IMR-90 (cell line): ENCODE measurements around the gene ZNF398.

Source experiments
- BHLHE40 ChIP-seq: fragments of 150-350 bp; IDR thresholded peaks from 2 replicates; pipeline ENCODE4 v1.6.1; 2016; ENCODE audit warnings: mild to moderate bottlenecking, low read depth, low read length
- CHD1 ChIP-seq: IDR thresholded peaks from 2 replicates; pipeline ENCODE4 v1.6.1; 2012; ENCODE audit warnings: low read depth, low read length, improper control_type of control experiment
- ELK1 ChIP-seq: fragments of 150-350 bp; IDR thresholded peaks from 2 replicates; pipeline ENCODE4 v1.6.1; 2016; ENCODE audit warnings: low read depth, mild to moderate bottlenecking, low read length, moderate library complexity, borderline replicate concordance
- POLR2A ChIP-seq: IDR thresholded peaks from 2 replicates; pipeline ENCODE4 v1.6.1; 2012; ENCODE audit warnings: mild to moderate bottlenecking, low read depth, low read length
- RAD21 ChIP-seq: IDR thresholded peaks from 2 replicates; pipeline ENCODE4 v1.6.1; 2012; ENCODE audit warnings: low read length, improper control_type of control experiment
- RCOR1 ChIP-seq: IDR thresholded peaks from 2 replicates; pipeline ENCODE4 v1.6.1; 2012; ENCODE audit warnings: mild to moderate bottlenecking, low read length, improper control_type of control experiment; ENCODE audit not compliant: insufficient replicate concordance
- TF ChIP-seq, protein P1 (sequence below): conservative IDR thresholded peaks from 2 replicates; pipeline ENCODE4 v1.5.1; 2012; ENCODE audit warnings: mild to moderate bottlenecking, low read depth, low read length, improper control_type of control experiment
- TF ChIP-seq, protein P2 (sequence below): fragments of 150-350 bp; IDR thresholded peaks from 2 replicates; pipeline ENCODE4 v1.6.1; 2017; ENCODE audit warnings: mild to moderate bottlenecking, antibody characterized with exemption, low read length, low read depth

GRCh38 chr7:149191851-149192250 is 44.6 kb downstream of the ZNF398 start:
- TF ChIP-seq, protein P1, sequence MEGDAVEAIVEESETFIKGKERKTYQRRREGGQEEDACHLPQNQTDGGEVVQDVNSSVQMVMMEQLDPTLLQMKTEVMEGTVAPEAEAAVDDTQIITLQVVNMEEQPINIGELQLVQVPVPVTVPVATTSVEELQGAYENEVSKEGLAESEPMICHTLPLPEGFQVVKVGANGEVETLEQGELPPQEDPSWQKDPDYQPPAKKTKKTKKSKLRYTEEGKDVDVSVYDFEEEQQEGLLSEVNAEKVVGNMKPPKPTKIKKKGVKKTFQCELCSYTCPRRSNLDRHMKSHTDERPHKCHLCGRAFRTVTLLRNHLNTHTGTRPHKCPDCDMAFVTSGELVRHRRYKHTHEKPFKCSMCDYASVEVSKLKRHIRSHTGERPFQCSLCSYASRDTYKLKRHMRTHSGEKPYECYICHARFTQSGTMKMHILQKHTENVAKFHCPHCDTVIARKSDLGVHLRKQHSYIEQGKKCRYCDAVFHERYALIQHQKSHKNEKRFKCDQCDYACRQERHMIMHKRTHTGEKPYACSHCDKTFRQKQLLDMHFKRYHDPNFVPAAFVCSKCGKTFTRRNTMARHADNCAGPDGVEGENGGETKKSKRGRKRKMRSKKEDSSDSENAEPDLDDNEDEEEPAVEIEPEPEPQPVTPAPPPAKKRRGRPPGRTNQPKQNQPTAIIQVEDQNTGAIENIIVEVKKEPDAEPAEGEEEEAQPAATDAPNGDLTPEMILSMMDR = no peak
- no peak for TF ChIP-seq RAD21
- TF ChIP-seq POLR2A = no peak
- no peak for TF ChIP-seq ELK1
- TF ChIP-seq CHD1 = no peak
- no peak for TF ChIP-seq BHLHE40
- no peak for TF ChIP-seq RCOR1
- TF ChIP-seq, protein P2, sequence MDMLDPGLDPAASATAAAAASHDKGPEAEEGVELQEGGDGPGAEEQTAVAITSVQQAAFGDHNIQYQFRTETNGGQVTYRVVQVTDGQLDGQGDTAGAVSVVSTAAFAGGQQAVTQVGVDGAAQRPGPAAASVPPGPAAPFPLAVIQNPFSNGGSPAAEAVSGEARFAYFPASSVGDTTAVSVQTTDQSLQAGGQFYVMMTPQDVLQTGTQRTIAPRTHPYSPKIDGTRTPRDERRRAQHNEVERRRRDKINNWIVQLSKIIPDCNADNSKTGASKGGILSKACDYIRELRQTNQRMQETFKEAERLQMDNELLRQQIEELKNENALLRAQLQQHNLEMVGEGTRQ = no peak
